Thymus (tissue), 11 donors: ENCODE results near the gene TMEM203. TPM values are rescaled to one million over a fixed set of nuclear protein-coding genes. Genes with fewer than 3 reads are reported as not detected.
A peak's percentile ranks its signal among the peaks of the same experiment; 100 is the strongest.

Experiments used
- DNase-seq, 9 donors: peaks; one replicate each; pipeline ENCODE4 v3.0.0-alpha.2; 2013; ENCODE audit warnings: low spot score in 9 of 9, low read depth in 6 of 9, missing footprints in 1 of 9
- H3K27ac ChIP-seq, 2 donors: one replicate each; pipeline ENCODE4 v1.5.1; 2013; ENCODE audit warnings: control low read depth in 1 of 2, low read depth in 1 of 2, low read length in 1 of 2, mild to moderate bottlenecking in 1 of 2, moderate library complexity in 1 of 2
- H3K27me3 ChIP-seq, 2 donors: one replicate each; pipeline ENCODE4 v1.5.1; 2013; ENCODE audit warnings: low read length in 1 of 2; ENCODE audit not compliant: control insufficient read depth in 2 of 2, insufficient read depth in 1 of 2
- H3K36me3 ChIP-seq, 2 donors: one replicate each; pipeline ENCODE4 v1.5.1; 2013; ENCODE audit warnings: low read length in 1 of 2, mild to moderate bottlenecking in 1 of 2, moderate library complexity in 1 of 2; ENCODE audit not compliant: control insufficient read depth in 2 of 2, insufficient read depth in 2 of 2
- H3K4me1 ChIP-seq, 2 donors: one replicate each; pipeline ENCODE4 v1.5.1; 2013; ENCODE audit warnings: low read length in 2 of 2; ENCODE audit not compliant: control insufficient read depth in 2 of 2, insufficient read depth in 2 of 2
- H3K4me3 ChIP-seq, 2 donors: one replicate each; pipeline ENCODE4 v1.5.1; 2013; ENCODE audit warnings: low read length in 2 of 2, control low read depth in 1 of 2, mild to moderate bottlenecking in 1 of 2
- H3K9me3 ChIP-seq, 2 donors: one replicate each; pipeline ENCODE4 v1.5.1; 2013; ENCODE audit warnings: low read length in 1 of 2, mild to moderate bottlenecking in 1 of 2; ENCODE audit not compliant: control insufficient read depth in 2 of 2, insufficient read depth in 1 of 2
- WGBS: extraction: QIAGEN DNeasy Blood & Tissue Kit; methylation state at CpG from one replicate; pipeline ENCODE4 v1.1.7; 2013; 5-methylcytosine and 5-hydroxymethylcytosine counted together
- polyA plus RNA-seq: library from polyadenylated mRNA; stranded (reverse); fragments of 200-250 nt; gene quantifications from one replicate; pipeline ENCODE4 v1.2.3, GENCODE V29; 2013
- total RNA-seq: library from RNA; stranded (reverse); fragments of 120-200 nt; gene quantifications from one replicate; pipeline ENCODE4 v1.2.4, GENCODE V29; 2013
- donor health status: healthy.

The TMEM203 gene
- total and polyA plus RNA-seq, 2 donors, result 20.6 to 47.2 TPM

- no peak for DNase-seq
- Histone ChIP-seq H3K36me3 (no peaks in the 10 kb centered on the region), H3K4me3 (no peak overlapping the region), H3K27me3 (peaks cover 75 to 99% of the 10 kb centered on the region in 2 donors), H3K27ac (no peak overlapping the region), H3K4me1 (peaks cover 9 to 18% of the 10 kb centered on the region in 2 donors), H3K9me3 (no peaks in the 10 kb centered on the region)
- WGBS, result 96% methylated on average over 32 of the region's 32 CpGs
These were observed 40.1 kb downstream of the TMEM203 start for GRCh38 chr9:137165250-137165836.

- 94% methylated on average over 34 of the region's 34 CpGs for WGBS
- Histone ChIP-seq H3K27me3 (peaks cover 73 to 99% of the 10 kb centered on the region in 2 donors), H3K36me3 (no peaks in the 10 kb centered on the region), H3K4me1 (peaks cover 9 to 12% of the 10 kb centered on the region in 2 donors), H3K27ac (no peak overlapping the region), H3K4me3 (no peak overlapping the region), H3K9me3 (no peaks in the 10 kb centered on the region)
- DNase-seq, result no peak
These were observed 40.8 kb downstream of the TMEM203 start for GRCh38 chr9:137164370-137165249.

- no peak overlapping the region for H3K27ac ChIP-seq
- no peaks in the 10 kb centered on the region for H3K9me3 ChIP-seq
- peaks cover 5 to 12% of the 10 kb centered on the region in 2 donors for H3K4me1 ChIP-seq
- H3K36me3 ChIP-seq, result no peaks in the 10 kb centered on the region
- H3K27me3 ChIP-seq, result peaks cover 65 to 99% of the 10 kb centered on the region in 2 donors
- H3K4me3 ChIP-seq, result no peak overlapping the region
- WGBS, result 94% methylated on average over 22 of the region's 22 CpGs
- no peak for DNase-seq
These were observed 41.6 kb downstream of the TMEM203 start for GRCh38 chr9:137163805-137164204.

DNA sequence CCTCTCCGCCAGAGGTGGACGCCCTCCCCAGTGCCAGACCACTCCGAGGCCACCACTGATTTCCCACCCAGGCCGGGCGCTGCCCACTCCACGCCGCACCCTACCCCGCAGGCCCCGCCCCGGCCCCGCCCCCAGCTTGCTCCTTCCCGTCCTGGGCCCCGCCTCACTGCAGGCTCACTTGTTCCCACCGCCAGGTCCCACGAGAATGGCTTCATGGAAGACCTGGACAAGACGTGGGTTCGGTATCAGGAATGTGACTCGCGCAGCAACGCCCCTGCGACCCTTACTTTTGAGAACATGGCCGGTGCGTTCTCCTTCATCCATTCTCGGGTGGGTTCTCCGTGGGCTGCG is 42.1 kb downstream of the TMEM203 start:
- 76% methylated on average over 26 of the region's 26 CpGs for WGBS
- H3K36me3 ChIP-seq, result no peaks in the 10 kb centered on the region
- no peak overlapping the region for H3K27ac ChIP-seq
- H3K27me3 ChIP-seq, result peaks cover 60 to 99% of the 10 kb centered on the region in 2 donors
- DNase-seq, result no peak
- no peak overlapping the region for H3K4me3 ChIP-seq
- H3K9me3 ChIP-seq, result no peaks in the 10 kb centered on the region
- H3K4me1 ChIP-seq, result peaks cover 2 to 12% of the 10 kb centered on the region in 2 donors

DNA sequence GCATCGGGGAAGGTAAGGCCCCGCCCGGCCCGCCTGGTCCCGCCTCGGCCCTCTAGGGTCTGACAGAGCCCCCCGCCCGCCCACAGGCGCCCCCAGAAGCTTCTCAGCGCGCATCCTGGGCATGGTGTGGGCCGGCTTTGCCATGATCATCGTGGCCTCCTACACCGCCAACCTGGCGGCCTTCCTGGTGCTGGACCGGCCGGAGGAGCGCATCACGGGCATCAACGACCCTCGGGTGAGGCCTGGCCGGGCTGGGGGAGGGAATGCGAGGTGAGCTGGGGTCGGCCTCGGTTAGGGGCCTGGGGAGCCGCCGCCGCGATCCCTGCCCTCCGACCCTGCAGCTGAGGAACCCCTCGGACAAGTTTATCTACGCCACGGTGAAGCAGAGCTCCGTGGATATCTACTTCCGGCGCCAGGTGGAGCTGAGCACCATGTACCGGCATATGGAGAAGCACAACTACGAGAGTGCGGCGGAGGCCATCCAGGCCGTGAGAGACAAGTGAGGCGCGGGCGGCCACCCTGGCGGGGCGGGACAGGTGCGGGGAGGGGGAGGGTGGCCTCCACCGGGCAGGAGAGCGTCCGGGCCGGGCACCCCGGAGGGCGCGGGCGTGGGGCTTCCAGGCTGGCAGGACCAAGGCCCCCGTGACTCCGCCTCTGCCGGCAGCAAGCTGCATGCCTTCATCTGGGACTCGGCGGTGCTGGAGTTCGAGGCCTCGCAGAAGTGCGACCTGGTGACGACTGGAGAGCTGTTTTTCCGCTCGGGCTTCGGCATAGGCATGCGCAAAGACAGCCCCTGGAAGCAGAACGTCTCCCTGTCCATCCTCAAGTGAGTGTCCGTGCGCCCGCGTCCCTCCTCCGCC is 42.7 kb downstream of the TMEM203 start:
- Histone ChIP-seq H3K36me3 (no peaks in the 10 kb centered on the region), H3K4me1 (peaks cover 0 to 10% of the 10 kb centered on the region in 2 donors), H3K27ac (no peak overlapping the region), H3K4me3 (no peak overlapping the region), H3K9me3 (no peaks in the 10 kb centered on the region), H3K27me3 (peaks cover 54 to 99% of the 10 kb centered on the region in 2 donors)
- 60% methylated on average over 74 of the region's 74 CpGs for WGBS
- peak in 1 of 9 donors; percentile 70 for DNase-seq

GRCh38 chr9:137161558-137162486 is 43.6 kb downstream of the TMEM203 start:
- H3K27ac ChIP-seq, result no peak overlapping the region

DNA sequence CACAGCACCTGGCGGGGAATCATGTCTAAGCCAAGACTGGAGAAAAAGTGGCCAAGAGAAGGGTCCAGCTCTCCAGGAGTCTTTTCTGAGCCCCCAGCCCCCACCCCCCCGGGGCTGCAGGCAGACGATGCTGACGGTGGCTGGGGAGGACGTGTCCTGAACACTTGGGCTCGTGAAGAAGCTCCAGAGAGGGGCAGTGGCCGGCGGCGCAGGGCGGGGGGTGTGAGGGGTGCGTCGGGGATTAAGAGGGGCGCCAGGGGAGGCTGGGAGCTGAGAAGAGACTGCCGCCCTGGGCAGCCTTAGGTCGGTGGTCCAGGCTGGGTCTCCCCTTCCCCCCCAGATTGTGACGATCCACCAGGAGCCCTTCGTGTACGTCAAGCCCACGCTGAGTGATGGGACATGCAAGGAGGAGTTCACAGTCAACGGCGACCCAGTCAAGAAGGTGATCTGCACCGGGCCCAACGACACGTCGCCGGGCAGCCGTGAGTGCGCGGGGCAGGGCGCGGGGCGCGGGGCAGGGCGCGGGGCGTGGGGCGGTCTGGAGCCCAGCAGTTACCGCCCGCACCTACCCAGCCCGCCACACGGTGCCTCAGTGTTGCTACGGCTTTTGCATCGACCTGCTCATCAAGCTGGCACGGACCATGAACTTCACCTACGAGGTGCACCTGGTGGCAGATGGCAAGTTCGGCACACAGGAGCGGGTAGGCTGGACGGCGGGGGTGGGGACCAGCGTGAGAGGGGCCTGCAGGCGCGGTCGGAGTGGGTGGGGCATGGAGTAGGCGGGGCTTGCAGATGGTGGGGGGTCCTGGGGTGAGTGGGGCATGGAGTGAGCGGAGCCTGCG is 44.5 kb downstream of the TMEM203 start:
- peaks cover 3 to 13% of the 10 kb centered on the region in 2 donors for H3K4me1 ChIP-seq
- H3K27ac ChIP-seq, result no peak overlapping the region
- 55% methylated on average over 56 of the region's 56 CpGs for WGBS
- no peak overlapping the region for H3K4me3 ChIP-seq
- DNase-seq, result no peak
- no peaks in the 10 kb centered on the region for H3K9me3 ChIP-seq
- no peaks in the 10 kb centered on the region for H3K36me3 ChIP-seq
- H3K27me3 ChIP-seq, result peaks cover 48 to 99% of the 10 kb centered on the region in 2 donors

More at GRCh38 chr9:137161558-137162486, 43.6 kb downstream of the TMEM203 start:
- Histone ChIP-seq H3K9me3 (no peaks in the 10 kb centered on the region), H3K27me3 (peaks cover 48 to 99% of the 10 kb centered on the region in 2 donors), H3K4me3 (no peak overlapping the region), H3K36me3 (no peaks in the 10 kb centered on the region), H3K4me1 (peaks cover under 1 to 11% of the 10 kb centered on the region in 2 donors)
- 46% methylated on average over 69 of the region's 71 CpGs for WGBS
- DNase-seq, result no peak

DNA sequence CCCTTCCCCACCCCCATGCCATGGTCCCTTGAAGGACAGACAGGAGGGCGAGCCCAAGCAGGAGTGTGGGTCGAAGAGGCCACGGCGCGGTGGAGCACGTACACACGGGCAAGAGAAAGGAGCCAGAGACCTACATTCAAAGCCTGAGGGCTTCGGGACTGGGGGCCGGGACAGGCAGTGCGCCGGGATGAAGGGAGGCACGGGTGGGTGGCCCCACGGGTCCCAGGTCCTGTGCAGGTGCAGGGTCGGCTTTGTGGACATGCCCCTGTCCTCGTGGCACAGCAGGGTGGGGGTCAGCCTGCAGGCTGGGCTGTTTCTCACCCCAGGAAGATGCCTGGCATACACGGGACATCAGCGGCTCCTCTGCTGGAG is 45.4 kb downstream of the TMEM203 start:
- H3K27me3 ChIP-seq, result peaks cover 48 to 99% of the 10 kb centered on the region in 2 donors
- no peak for DNase-seq
- WGBS, result 85% methylated on average over 17 of the region's 17 CpGs

More for the DNA sequence above, 45.4 kb downstream of the TMEM203 start:
- Histone ChIP-seq H3K4me3 (no peak overlapping the region), H3K36me3 (no peaks in the 10 kb centered on the region), H3K4me1 (peaks cover 3 to 13% of the 10 kb centered on the region in 2 donors), H3K27ac (no peak overlapping the region), H3K9me3 (no peaks in the 10 kb centered on the region)
